Prostate gland (tissue), 2 donors: ENCODE data around the gene PAK1.

ENCODE experiments used
- POLR2A ChIP-seq: fragments of 450-650 bp; IDR thresholded peaks from one replicate; pipeline ENCODE4 v1.6.1; 2016; ENCODE audit warnings: antibody characterized with exemption, mild to moderate bottlenecking
- TF ChIP-seq, protein P1 (sequence below), 4 experiments: fragments of 200-600 bp in 2 of 4; fragments of 450-650 bp in 2 of 4; sonication (generic) in 2 of 4; IDR thresholded peaks; 1 replicate in 3 of 4; 2 replicates in 1 of 4; pipeline ENCODE4 v1.5.1; 2016 to 2019; ENCODE audit warnings: antibody characterized with exemption in 4 of 4, mild to moderate bottlenecking in 2 of 4, moderate library complexity in 2 of 4

DNA sequence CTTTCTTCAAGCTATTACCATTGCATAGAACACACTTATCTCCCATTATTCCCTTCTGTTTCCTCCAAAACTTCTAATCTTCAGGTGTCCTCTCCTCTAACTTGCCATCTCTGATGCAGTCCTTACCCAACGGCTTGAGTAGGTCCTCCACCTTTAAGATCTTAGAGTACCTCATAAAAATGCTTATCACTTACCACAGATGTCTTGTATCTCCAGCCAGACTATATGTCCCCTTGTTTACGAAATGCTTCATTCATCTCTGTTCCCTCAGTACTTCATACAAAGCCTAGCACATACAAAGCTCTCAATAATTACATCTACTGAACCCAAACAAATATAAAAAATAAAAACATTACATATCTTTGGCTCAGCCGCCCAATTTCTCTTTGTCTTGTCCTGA lies 49.2 kb downstream of the PAK1 start:
- TF ChIP-seq, protein P1, sequence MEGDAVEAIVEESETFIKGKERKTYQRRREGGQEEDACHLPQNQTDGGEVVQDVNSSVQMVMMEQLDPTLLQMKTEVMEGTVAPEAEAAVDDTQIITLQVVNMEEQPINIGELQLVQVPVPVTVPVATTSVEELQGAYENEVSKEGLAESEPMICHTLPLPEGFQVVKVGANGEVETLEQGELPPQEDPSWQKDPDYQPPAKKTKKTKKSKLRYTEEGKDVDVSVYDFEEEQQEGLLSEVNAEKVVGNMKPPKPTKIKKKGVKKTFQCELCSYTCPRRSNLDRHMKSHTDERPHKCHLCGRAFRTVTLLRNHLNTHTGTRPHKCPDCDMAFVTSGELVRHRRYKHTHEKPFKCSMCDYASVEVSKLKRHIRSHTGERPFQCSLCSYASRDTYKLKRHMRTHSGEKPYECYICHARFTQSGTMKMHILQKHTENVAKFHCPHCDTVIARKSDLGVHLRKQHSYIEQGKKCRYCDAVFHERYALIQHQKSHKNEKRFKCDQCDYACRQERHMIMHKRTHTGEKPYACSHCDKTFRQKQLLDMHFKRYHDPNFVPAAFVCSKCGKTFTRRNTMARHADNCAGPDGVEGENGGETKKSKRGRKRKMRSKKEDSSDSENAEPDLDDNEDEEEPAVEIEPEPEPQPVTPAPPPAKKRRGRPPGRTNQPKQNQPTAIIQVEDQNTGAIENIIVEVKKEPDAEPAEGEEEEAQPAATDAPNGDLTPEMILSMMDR (IDR thresholded peaks at IDR 0.05), result no peak
- TF ChIP-seq POLR2A, result no peak
